CD4-positive, CD25-positive, alpha-beta regulatory T cell (primary cell): ENCODE results near the gene TRIM14. TPM values are rescaled to one million over a fixed set of nuclear protein-coding genes. Genes with fewer than 3 reads are reported as not detected.
"Not testable (repeated sequence)": the region's sequence is repeated elsewhere in the genome, so short reads cannot be mapped to it uniquely, and the experiment has no call there.

Experiments
- ATAC-seq, 2 donors: fragments of 150-1000 bp; cut with Tn5 transposase; one replicate each; pipeline ENCODE4 v1.10.0; 2021; ENCODE audit warnings: low read depth in 2 of 2, moderate number of reproducible peaks in 2 of 2, moderate library complexity in 1 of 2
- DNase-seq, 3 donors: peaks; one replicate each; pipeline versions ENCODE4 v3.0.0 to v3.0.0-alpha.2; 2012 to 2022; ENCODE audit warnings: mixed read lengths in 1 of 3
- H3K27ac ChIP-seq: one replicate; pipeline ENCODE4 v1.7.0; 2013; ENCODE audit warnings: mild to moderate bottlenecking, low read length; ENCODE audit not compliant: insufficient read depth, poor library complexity, severe bottlenecking
- H3K27me3 ChIP-seq: one replicate; pipeline ENCODE4 v1.7.0; 2013; ENCODE audit warnings: low read length; ENCODE audit not compliant: control insufficient read depth, insufficient read depth
- H3K36me3 ChIP-seq: one replicate; pipeline ENCODE4 v1.7.0; 2013; ENCODE audit warnings: mild to moderate bottlenecking, low read length, moderate library complexity; ENCODE audit not compliant: control insufficient read depth, insufficient read depth
- H3K4me1 ChIP-seq: 2 replicates; pipeline ENCODE4 v1.7.0; 2013; ENCODE audit warnings: mild to moderate bottlenecking, low read length; ENCODE audit not compliant: insufficient read depth, control insufficient read depth, poor library complexity, severe bottlenecking
- H3K4me3 ChIP-seq: one replicate; pipeline ENCODE4 v1.7.0; 2013; ENCODE audit warnings: low read depth, mild to moderate bottlenecking, low read length, moderate library complexity
- H3K9me3 ChIP-seq, 2 experiments: 1 replicate in 1 of 2; 2 replicates in 1 of 2; pipeline ENCODE4 v1.7.0; 2013; ENCODE audit warnings: low read length in 2 of 2, mild to moderate bottlenecking in 1 of 2, moderate library complexity in 1 of 2; ENCODE audit not compliant: control insufficient read depth in 2 of 2
- H3K27ac Mint-ChIP-seq, 3 donors: one replicate each; pipeline ENCODE4 v1.8.0; 2020 to 2022; ENCODE audit warnings: mild to moderate bottlenecking in 3 of 3, mixed read lengths in 3 of 3, moderate library complexity in 2 of 3
- H3K27me3 Mint-ChIP-seq: one replicate; pipeline ENCODE4 v1.8.0; 2022; ENCODE audit warnings: mild to moderate bottlenecking, mixed read lengths
- H3K36me3 Mint-ChIP-seq: one replicate; pipeline ENCODE4 v1.8.0; 2020; ENCODE audit warnings: mixed read lengths
- H3K4me1 Mint-ChIP-seq, 4 donors: one replicate each; pipeline ENCODE4 v1.8.0; 2020 to 2022; ENCODE audit warnings: mixed read lengths in 4 of 4, mild to moderate bottlenecking in 1 of 4
- H3K4me3 Mint-ChIP-seq, 4 donors: one replicate each; pipeline ENCODE4 v1.8.0; 2020 to 2022; ENCODE audit warnings: mild to moderate bottlenecking in 4 of 4, mixed read lengths in 4 of 4, moderate library complexity in 3 of 4
- H3K9me3 Mint-ChIP-seq, 7 donors: one replicate each; pipeline ENCODE4 v1.8.0; 2020 to 2022; ENCODE audit warnings: mixed read lengths in 7 of 7, mild to moderate bottlenecking in 3 of 7, moderate library complexity in 2 of 7
- polyA plus RNA-seq, 4 donors: library from polyadenylated mRNA; unstranded; fragments of 300-500 nt; fragmentation: Illumina TruSeq; gene quantifications; one replicate each; pipeline ENCODE4 v1.2.3, GENCODE V29; 2021
- total RNA-seq: library from RNA; stranded (reverse); gene quantifications from one replicate; pipeline ENCODE4 v1.2.3, GENCODE V29; 2022

The TRIM14 gene
- total and polyA plus RNA-seq, 5 donors from 2014 or later, result 65.2 to 120 (median 81.1) TPM

- H3K27me3 ChIP-seq, H3K27me3 Mint-ChIP-seq, ATAC-seq, H3K4me1 Mint-ChIP-seq, H3K27ac ChIP-seq, H3K9me3 ChIP-seq, H3K4me3 ChIP-seq, DNase-seq, H3K4me3 Mint-ChIP-seq, H3K4me1 ChIP-seq, H3K9me3 Mint-ChIP-seq: not testable (repeated sequence)
- H3K36me3 Mint-ChIP-seq, result peaks cover 35% of the 10 kb centered on the region
- peak overlapping the region in 1 of 3 donors; percentile 15 for H3K27ac Mint-ChIP-seq
- H3K36me3 ChIP-seq, result peaks cover 46% of the 10 kb centered on the region
These were observed 99.2 kb downstream of the TRIM14 start for GRCh38 chr9:98019869-98020268.

Other genes starting within 250 kb of the TRIM14 start
- gene TRMO, start 196.7 kb downstream of the TRIM14 start, total RNA-seq, result 47.1 TPM
- 10 to 100 TPM; 20.7 to 28.9 (median 26.3) TPM for gene TRMO, start 196.7 kb downstream of the TRIM14 start, polyA plus RNA-seq
- 3.6 TPM for gene HEMGN, start 181.1 kb downstream of the TRIM14 start, total RNA-seq
- gene HEMGN, start 181.1 kb downstream of the TRIM14 start, polyA plus RNA-seq, result 1 to 10 TPM; 1.7 to 7.0 (median 4.7) TPM
- 188 TPM for gene ANP32B, start 135.9 kb downstream of the TRIM14 start, total RNA-seq
- gene ANP32B, start 135.9 kb downstream of the TRIM14 start, polyA plus RNA-seq, result 100 to 1,000 TPM in 1 of 4 donors, 10 to 100 TPM in 3; 83.6 to 101 (median 89.6) TPM
- gene NANS, start 62.5 kb downstream of the TRIM14 start, total RNA-seq, result 51.4 TPM
- 10 to 100 TPM; 34.4 to 44.7 (median 36.4) TPM for gene NANS, start 62.5 kb downstream of the TRIM14 start, polyA plus RNA-seq
- gene CORO2A, start 73.4 kb upstream of the TRIM14 start, total RNA-seq, result 27.0 TPM
- 10 to 100 TPM; 13.4 to 16.7 (median 14.0) TPM for gene CORO2A, start 73.4 kb upstream of the TRIM14 start, polyA plus RNA-seq
- gene TBC1D2, start 136.4 kb upstream of the TRIM14 start, total RNA-seq, result 11.5 TPM
- 10 to 100 TPM in 2 of 4 donors, 1 to 10 TPM in 2; 8.2 to 10.4 (median 9.7) TPM for gene TBC1D2, start 136.4 kb upstream of the TRIM14 start, polyA plus RNA-seq